Measurements from ENCODE around the gene DENND2D.

The DENND2D gene

GRCh38 chr1:111201275-111202090, 1.0 kb upstream of the DENND2D start:
- no peak overlapping the region for H3K18ac ChIP-seq (ENCODE audit: low read length)
- H4K8ac ChIP-seq (ENCODE audit: low read depth, low read length): no peak overlapping the region
- no peak overlapping the region for H2AK5ac ChIP-seq (ENCODE audit: low read depth, low read length)
- no peak overlapping the region for H2BK5ac ChIP-seq (ENCODE audit: low read length)
- no peak overlapping the region for H3K4me2 ChIP-seq (ENCODE audit: insufficient read depth, low read length, poor library complexity, severe bottlenecking)
- no CpG with 5 or more reads among the region's 5 CpGs for WGBS, 2 donors (ENCODE audit: extremely low coverage in 2 of 2, insufficient read length in 2 of 2, insufficient replicate concordance in 1 of 2)
- no peak overlapping the region for H3K4ac ChIP-seq (ENCODE audit: low read length)
- H3K14ac ChIP-seq (ENCODE audit: low read length): no peak overlapping the region
- no peaks in the 10 kb centered on the region for H3K79me1 ChIP-seq (ENCODE audit: low read depth, low read length)
- no peak overlapping the region for H2BK12ac ChIP-seq (ENCODE audit: low read length)
- H3K27ac ChIP-seq (replicated peaks; ENCODE audit: low read length): no peak overlapping the region
- H2BK15ac ChIP-seq (ENCODE audit: low read length): no peak overlapping the region
- H3K27me3 ChIP-seq (ENCODE audit: control insufficient read depth in 3 of 3, insufficient read depth in 3 of 3, low read depth in 1 of 3, low read length in 3 of 3): peaks cover 0 to 21% (median 0%) of the 10 kb centered on the region in 3 experiments
- peaks cover 1 to 2% of the 10 kb centered on the region in 2 donors for H3K4me1 ChIP-seq (ENCODE audit: control insufficient read depth in 2 of 2, insufficient read depth in 1 of 2, low read depth in 1 of 2, low read length in 2 of 2)
- H3K4me3 ChIP-seq (ENCODE audit: low read length in 2 of 2): no peak overlapping the region
- no peaks in the 10 kb centered on the region for H3K36me3 ChIP-seq (replicated peaks in 1 of 2; ENCODE audit: control insufficient read depth in 2 of 2, insufficient read depth in 2 of 2, low read length in 2 of 2)
- no peak overlapping the region for H3K23ac ChIP-seq (ENCODE audit: low read depth, low read length, poor library complexity)
- H2AFZ ChIP-seq (ENCODE audit: low read length): no peak overlapping the region
- no peak overlapping the region for H4K91ac ChIP-seq (ENCODE audit: low read depth, low read length, poor library complexity)
- no peaks in the 10 kb centered on the region for H3K9me3 ChIP-seq (replicated peaks in 1 of 2; ENCODE audit: control insufficient read depth in 2 of 2, insufficient read depth in 1 of 2, low read depth in 1 of 2, low read length in 2 of 2)
- no peak for DNase-seq (ENCODE audit: low spot score)
- no peak overlapping the region for H3K9ac ChIP-seq (ENCODE audit: low read depth, low read length, poor library complexity)
- H2BK120ac ChIP-seq (ENCODE audit: low read depth, low read length): no peak overlapping the region

GRCh38 chr1:111200802-111201161, 336 bp upstream of the DENND2D start:
- H3K9me3 ChIP-seq (replicated peaks in 1 of 2; ENCODE audit: control insufficient read depth in 2 of 2, insufficient read depth in 1 of 2, low read depth in 1 of 2, low read length in 2 of 2): no peaks in the 10 kb centered on the region
- no peak overlapping the region for H3K27ac ChIP-seq (replicated peaks; ENCODE audit: low read length)
- H3K4me1 ChIP-seq (ENCODE audit: control insufficient read depth in 2 of 2, insufficient read depth in 1 of 2, low read depth in 1 of 2, low read length in 2 of 2): peaks cover 2 to 3% of the 10 kb centered on the region in 2 donors
- no peak overlapping the region for H2BK12ac ChIP-seq (ENCODE audit: low read length)
- no peak overlapping the region for H2BK15ac ChIP-seq (ENCODE audit: low read length)
- no peak overlapping the region for H3K4ac ChIP-seq (ENCODE audit: low read length)
- H3K23ac ChIP-seq (ENCODE audit: low read depth, low read length, poor library complexity): no peak overlapping the region
- no peaks in the 10 kb centered on the region for H3K79me1 ChIP-seq (ENCODE audit: low read depth, low read length)
- H3K18ac ChIP-seq (ENCODE audit: low read length): no peak overlapping the region
- H3K4me3 ChIP-seq (ENCODE audit: low read length in 2 of 2): no peak overlapping the region
- no peak overlapping the region for H3K14ac ChIP-seq (ENCODE audit: low read length)
- H3K9ac ChIP-seq (ENCODE audit: low read depth, low read length, poor library complexity): no peak overlapping the region
- no peak overlapping the region for H2BK120ac ChIP-seq (ENCODE audit: low read depth, low read length)
- no peak for DNase-seq (ENCODE audit: low spot score)
- WGBS, 2 donors (ENCODE audit: extremely low coverage in 2 of 2, insufficient read length in 2 of 2, insufficient replicate concordance in 1 of 2): no CpG with 5 or more reads among the region's 3 CpGs
- H2AFZ ChIP-seq (ENCODE audit: low read length): no peak overlapping the region
- H4K8ac ChIP-seq (ENCODE audit: low read depth, low read length): no peak overlapping the region
- no peak overlapping the region for H2BK5ac ChIP-seq (ENCODE audit: low read length)
- no peak overlapping the region for H3K4me2 ChIP-seq (ENCODE audit: insufficient read depth, low read length, poor library complexity, severe bottlenecking)
- no peak overlapping the region for H2AK5ac ChIP-seq (ENCODE audit: low read depth, low read length)
- H3K36me3 ChIP-seq (replicated peaks in 1 of 2; ENCODE audit: control insufficient read depth in 2 of 2, insufficient read depth in 2 of 2, low read length in 2 of 2): no peaks in the 10 kb centered on the region
- H3K27me3 ChIP-seq (ENCODE audit: control insufficient read depth in 3 of 3, insufficient read depth in 3 of 3, low read depth in 1 of 3, low read length in 3 of 3): peaks cover 0 to 21% (median 0%) of the 10 kb centered on the region in 3 experiments
- H4K91ac ChIP-seq (ENCODE audit: low read depth, low read length, poor library complexity): no peak overlapping the region

GRCh38 chr1:111199329-111199728, 1.1 kb downstream of the DENND2D start:
- H3K4me1 ChIP-seq (ENCODE audit: control insufficient read depth in 2 of 2, insufficient read depth in 1 of 2, low read depth in 1 of 2, low read length in 2 of 2): peaks cover 2 to 3% of the 10 kb centered on the region in 2 donors
- H2BK5ac ChIP-seq (ENCODE audit: low read length): no peak overlapping the region
- H4K8ac ChIP-seq (ENCODE audit: low read depth, low read length): no peak overlapping the region
- H3K23ac ChIP-seq (ENCODE audit: low read depth, low read length, poor library complexity): no peak overlapping the region
- H3K27me3 ChIP-seq (ENCODE audit: control insufficient read depth in 3 of 3, insufficient read depth in 3 of 3, low read depth in 1 of 3, low read length in 3 of 3): peaks cover 0 to 9% (median 0%) of the 10 kb centered on the region in 3 experiments
- no peak overlapping the region for H2AK5ac ChIP-seq (ENCODE audit: low read depth, low read length)
- H2AFZ ChIP-seq (ENCODE audit: low read length): no peak overlapping the region
- no peak for DNase-seq (ENCODE audit: low spot score)
- no peak overlapping the region for H3K14ac ChIP-seq (ENCODE audit: low read length)
- H3K18ac ChIP-seq (ENCODE audit: low read length): no peak overlapping the region
- H3K9me3 ChIP-seq (replicated peaks in 1 of 2; ENCODE audit: control insufficient read depth in 2 of 2, insufficient read depth in 1 of 2, low read depth in 1 of 2, low read length in 2 of 2): no peaks in the 10 kb centered on the region
- no peak overlapping the region for H3K4ac ChIP-seq (ENCODE audit: low read length)
- no peak overlapping the region for H2BK120ac ChIP-seq (ENCODE audit: low read depth, low read length)
- no peak overlapping the region for H2BK15ac ChIP-seq (ENCODE audit: low read length)
- no peak overlapping the region for H2BK12ac ChIP-seq (ENCODE audit: low read length)
- no peak overlapping the region for H3K4me3 ChIP-seq (ENCODE audit: low read length in 2 of 2)
- no CpG with 5 or more reads among the region's 3 CpGs for WGBS, 2 donors (ENCODE audit: extremely low coverage in 2 of 2, insufficient read length in 2 of 2, insufficient replicate concordance in 1 of 2)
- no peak overlapping the region for H3K4me2 ChIP-seq (ENCODE audit: insufficient read depth, low read length, poor library complexity, severe bottlenecking)
- H3K36me3 ChIP-seq (replicated peaks in 1 of 2; ENCODE audit: control insufficient read depth in 2 of 2, insufficient read depth in 2 of 2, low read length in 2 of 2): no peaks in the 10 kb centered on the region
- H3K27ac ChIP-seq (replicated peaks; ENCODE audit: low read length): no peak overlapping the region
- no peak overlapping the region for H4K91ac ChIP-seq (ENCODE audit: low read depth, low read length, poor library complexity)
- no peak overlapping the region for H3K9ac ChIP-seq (ENCODE audit: low read depth, low read length, poor library complexity)
- no peaks in the 10 kb centered on the region for H3K79me1 ChIP-seq (ENCODE audit: low read depth, low read length)

DNA sequence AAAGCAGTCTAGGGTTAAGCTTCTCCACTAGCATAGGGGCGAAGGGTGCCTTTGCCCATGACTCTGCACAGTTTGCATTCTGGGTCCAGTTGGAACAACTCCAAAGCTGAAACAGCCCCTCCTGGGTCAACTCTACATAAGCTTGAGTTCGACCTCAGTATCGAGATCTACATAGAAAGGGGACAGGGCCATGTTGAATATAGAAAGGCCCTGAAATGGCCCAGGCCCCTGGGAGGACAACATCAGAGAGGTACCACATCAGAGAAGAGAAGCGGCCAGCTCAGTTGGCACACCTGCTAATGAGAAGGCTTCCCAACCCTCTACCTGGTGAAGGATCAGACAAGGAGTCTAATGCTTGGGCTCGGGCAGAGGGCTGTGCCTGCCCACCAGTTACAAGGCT, 1.6 kb downstream of the DENND2D start:
- Histone ChIP-seq H3K27me3 (ENCODE audit: control insufficient read depth in 3 of 3, insufficient read depth in 3 of 3, low read depth in 1 of 3, low read length in 3 of 3) (peaks cover 0 to 7% (median 0%) of the 10 kb centered on the region in 3 experiments), H2BK5ac (ENCODE audit: low read length) (no peak overlapping the region), H3K9me3 (replicated peaks in 1 of 2; ENCODE audit: control insufficient read depth in 2 of 2, insufficient read depth in 1 of 2, low read depth in 1 of 2, low read length in 2 of 2) (no peaks in the 10 kb centered on the region), H3K27ac (replicated peaks; ENCODE audit: low read length) (no peak overlapping the region), H3K4me2 (ENCODE audit: insufficient read depth, low read length, poor library complexity, severe bottlenecking) (no peak overlapping the region), H4K91ac (ENCODE audit: low read depth, low read length, poor library complexity) (no peak overlapping the region), H2BK12ac (ENCODE audit: low read length) (no peak overlapping the region), H3K14ac (ENCODE audit: low read length) (no peak overlapping the region), H3K79me1 (ENCODE audit: low read depth, low read length) (no peaks in the 10 kb centered on the region), H3K4ac (ENCODE audit: low read length) (no peak overlapping the region), H2BK120ac (ENCODE audit: low read depth, low read length) (no peak overlapping the region), H4K8ac (ENCODE audit: low read depth, low read length) (no peak overlapping the region), H3K9ac (ENCODE audit: low read depth, low read length, poor library complexity) (no peak overlapping the region), H3K18ac (ENCODE audit: low read length) (no peak overlapping the region), H3K36me3 (replicated peaks in 1 of 2; ENCODE audit: control insufficient read depth in 2 of 2, insufficient read depth in 2 of 2, low read length in 2 of 2) (no peaks in the 10 kb centered on the region), H3K23ac (ENCODE audit: low read depth, low read length, poor library complexity) (no peak overlapping the region), H3K4me3 (ENCODE audit: low read length in 2 of 2) (no peak overlapping the region), H2AFZ (ENCODE audit: low read length) (no peak overlapping the region), H2AK5ac (ENCODE audit: low read depth, low read length) (no peak overlapping the region), H2BK15ac (ENCODE audit: low read length) (no peak overlapping the region), H3K4me1 (ENCODE audit: control insufficient read depth in 2 of 2, insufficient read depth in 1 of 2, low read depth in 1 of 2, low read length in 2 of 2) (peaks cover 2 to 3% of the 10 kb centered on the region in 2 donors)
- WGBS, 2 donors (ENCODE audit: extremely low coverage in 2 of 2, insufficient read length in 2 of 2, insufficient replicate concordance in 1 of 2): no CpG with 5 or more reads among the region's 5 CpGs
- no peak for DNase-seq (ENCODE audit: low spot score)

Data from neuronal stem cell (in vitro differentiated cells).